DOHH2 (cell line): ENCODE measurements around the gene HSPE1.
"Not testable (repeated sequence)": the region's sequence is repeated elsewhere in the genome, so short reads cannot be mapped to it uniquely, and the experiment has no call there.

Experiments used
- H3F3A ChIP-seq: fragments of 200-600 bp; sonication (generic), shearing (Covaris generic); 2 replicates; pipeline ENCODE4 v1.6.0; 2016; ENCODE audit warnings: antibody characterized with exemption, mild to moderate bottlenecking; ENCODE audit not compliant: control insufficient read depth, insufficient read depth
- H3K27ac ChIP-seq: fragments of 200-600 bp; sonication (generic); 2 replicates; pipeline ENCODE4 v1.5.1; 2014; ENCODE audit warnings: low read depth, mild to moderate bottlenecking, low read length, moderate library complexity
- H3K27me3 ChIP-seq: fragments of 200-600 bp; sonication (generic); 2 replicates; pipeline ENCODE4 v1.6.1; 2014; ENCODE audit warnings: mild to moderate bottlenecking, low read length, mixed read lengths; ENCODE audit not compliant: control insufficient read depth
- H3K36me3 ChIP-seq: fragments of 200-600 bp; sonication (generic); 2 replicates; pipeline ENCODE4 v1.6.1; 2014; ENCODE audit warnings: mild to moderate bottlenecking, low read length, moderate library complexity, mixed read lengths; ENCODE audit not compliant: control insufficient read depth
- H3K4me1 ChIP-seq: fragments of 200-600 bp; sonication (generic); 2 replicates; pipeline ENCODE4 v1.6.1; 2014; ENCODE audit warnings: mild to moderate bottlenecking, low read length, mixed read lengths; ENCODE audit not compliant: control insufficient read depth
- H3K4me2 ChIP-seq: fragments of 200-600 bp; sonication (generic); 2 replicates; pipeline ENCODE4 v1.6.0; 2014; ENCODE audit warnings: mild to moderate bottlenecking, low read length, moderate library complexity
- H3K4me3 ChIP-seq: fragments of 200-600 bp; sonication (generic); 2 replicates; pipeline ENCODE4 v1.5.1; 2014; ENCODE audit warnings: mild to moderate bottlenecking, low read length, mixed read lengths
- H3K79me2 ChIP-seq: fragments of 200-600 bp; sonication (generic); 2 replicates; pipeline ENCODE4 v1.6.1; 2014; ENCODE audit warnings: mild to moderate bottlenecking, low read length, mixed read lengths; ENCODE audit not compliant: control insufficient read depth
- H3K9me2 ChIP-seq: fragments of 200-600 bp; sonication (generic); replicated peaks from 2 replicates; pipeline ENCODE4 v1.6.1; 2014; ENCODE audit warnings: mild to moderate bottlenecking, low read length, mixed read lengths; ENCODE audit not compliant: control insufficient read depth
- H3K9me3 ChIP-seq: fragments of 200-600 bp; sonication (generic); 2 replicates; pipeline ENCODE4 v1.6.1; 2014; ENCODE audit warnings: antibody characterized with exemption, low read length, mixed read lengths; ENCODE audit not compliant: control insufficient read depth, insufficient read depth
- H4K20me1 ChIP-seq: fragments of 200-600 bp; sonication (generic); 2 replicates; pipeline ENCODE4 v1.6.0; 2014; ENCODE audit warnings: low read depth, mild to moderate bottlenecking, antibody characterized with exemption, low read length, moderate library complexity; ENCODE audit not compliant: control insufficient read depth, insufficient read depth
- CTCF ChIP-seq: fragments of 200-600 bp; sonication (generic); IDR thresholded peaks from one replicate; pipeline ENCODE4 v1.5.1; 2014; ENCODE audit warnings: antibody characterized with exemption, mild to moderate bottlenecking, low read depth, low read length; ENCODE audit not compliant: poor library complexity, severe bottlenecking
- EZH2phosphoT487 ChIP-seq: fragments of 200-600 bp; sonication (generic); IDR thresholded peaks from 2 replicates; pipeline ENCODE4 v1.6.1; 2017; ENCODE audit warnings: borderline replicate concordance, mild to moderate bottlenecking, antibody characterized with exemption, low read length, moderate library complexity, mixed read lengths

The HSPE1 gene

GRCh38 chr2:197480165-197481036 lies 19.8 kb upstream of the HSPE1 start:
- Histone ChIP-seq H3K4me3 (no peak overlapping the region), H3K4me2 (no peak overlapping the region), H4K20me1 (no peaks in the 10 kb centered on the region), H3K4me1 (peaks cover 6% of the 10 kb centered on the region), H3K27me3 (no peaks in the 10 kb centered on the region), H3K27ac (no peak overlapping the region), H3K36me3 (peaks cover 24% of the 10 kb centered on the region), H3K79me2 (no peaks in the 10 kb centered on the region), H3F3A (peaks cover 26% of the 10 kb centered on the region), H3K9me2 (no peaks in the 10 kb centered on the region), H3K9me3 (peaks cover 4% of the 10 kb centered on the region)
- no peak for TF ChIP-seq CTCF
- TF ChIP-seq EZH2phosphoT487, result no peak

GRCh38 chr2:197484248-197484647 lies 15.9 kb upstream of the HSPE1 start:
- not testable (repeated sequence) for H3K4me3 ChIP-seq, H3K9me2 ChIP-seq, H3K9me3 ChIP-seq, H3K4me2 ChIP-seq, H4K20me1 ChIP-seq, H3K27me3 ChIP-seq, H3K79me2 ChIP-seq, H3K27ac ChIP-seq, H3K4me1 ChIP-seq
- peaks cover 44% of the 10 kb centered on the region for H3K36me3 ChIP-seq
- peaks cover 53% of the 10 kb centered on the region for H3F3A ChIP-seq

- Histone ChIP-seq H3K79me2 (peaks cover 3% of the 10 kb centered on the region; the same call in 1 of the 2 replicates), H3K36me3 (peaks cover 63% of the 10 kb centered on the region), H3K4me2 (no peak overlapping the region), H3K27me3 (no peaks in the 10 kb centered on the region), H4K20me1 (no peaks in the 10 kb centered on the region), H3K9me3 (peaks cover 4% of the 10 kb centered on the region), H3K4me1 (no peaks in the 10 kb centered on the region), H3K27ac (no peak overlapping the region), H3K9me2 (no peaks in the 10 kb centered on the region), H3K4me3 (no peak overlapping the region), H3F3A (peaks cover 71% of the 10 kb centered on the region)
- no peak for TF ChIP-seq EZH2phosphoT487
- no peak for TF ChIP-seq CTCF
Measured at GRCh38 chr2:197486175-197486574, 14.0 kb upstream of the HSPE1 start.

GRCh38 chr2:197487385-197487784 lies 12.8 kb upstream of the HSPE1 start:
- Histone ChIP-seq H3K4me2 (no peak overlapping the region), H3K36me3 (peaks cover 75% of the 10 kb centered on the region), H3K79me2 (peaks cover 7% of the 10 kb centered on the region), H3F3A (peaks cover 74% of the 10 kb centered on the region), H3K9me2 (no peaks in the 10 kb centered on the region), H3K4me3 (no peak overlapping the region), H3K4me1 (no peaks in the 10 kb centered on the region), H3K27ac (no peak overlapping the region), H3K9me3 (peaks cover 4% of the 10 kb centered on the region), H4K20me1 (peaks cover 7% of the 10 kb centered on the region; the same call in 1 of the 2 replicates), H3K27me3 (no peaks in the 10 kb centered on the region)
- TF ChIP-seq CTCF (no peak), EZH2phosphoT487 (no peak)
